Thyroid gland (tissue), 4 donors: Measurements from ENCODE around the gene ACTR1A. TPM values are rescaled to one million over a fixed set of nuclear protein-coding genes. Genes with fewer than 3 reads are reported as not detected.

ENCODE experiments used
- DNase-seq, 2 donors: peaks; one replicate each; pipeline ENCODE4 v3.0.0-alpha.2; 2019
- H3K27ac ChIP-seq, 3 donors: fragments of 200-600 bp; sonication (generic); 1 replicate in 2 of 3; 2 replicates in 1 of 3; pipeline ENCODE4 v1.5.1; 2016 to 2019; ENCODE audit warnings: mild to moderate bottlenecking in 1 of 3, moderate library complexity in 1 of 3
- H3K27me3 ChIP-seq: fragments of 200-600 bp; sonication (generic); one replicate; pipeline ENCODE4 v1.5.1; 2019
- H3K36me3 ChIP-seq, 2 donors: fragments of 200-600 bp; sonication (generic); one replicate each; pipeline ENCODE4 v1.5.1; 2016 to 2019
- H3K4me1 ChIP-seq, 2 donors: fragments of 200-600 bp; sonication (generic); one replicate each; pipeline ENCODE4 v1.5.1; 2017 to 2019
- H3K4me3 ChIP-seq, 3 donors: fragments of 200-600 bp; sonication (generic); replicated peaks in 1 of 3; 1 replicate in 2 of 3; 2 replicates in 1 of 3; pipeline ENCODE4 v1.5.1; 2016; ENCODE audit warnings: mild to moderate bottlenecking in 1 of 3
- H3K9me3 ChIP-seq: fragments of 200-600 bp; sonication (generic); one replicate; pipeline ENCODE4 v1.5.1; 2017
- CTCF ChIP-seq, 6 experiments: fragments of 200-600 bp in 3 of 6; fragments of 450-650 bp in 3 of 6; sonication (generic) in 3 of 6; IDR thresholded peaks; one replicate each; pipeline ENCODE4 v1.5.1; 2016 to 2019; ENCODE audit warnings: antibody characterized with exemption in 6 of 6, mild to moderate bottlenecking in 2 of 6, inconsistent platforms in 1 of 6, moderate library complexity in 1 of 6
- POLR2A ChIP-seq, 2 donors: fragments of 450-650 bp; IDR thresholded peaks; one replicate each; pipeline ENCODE4 v1.6.1; 2017; ENCODE audit warnings: antibody characterized with exemption in 2 of 2, mild to moderate bottlenecking in 2 of 2, moderate library complexity in 1 of 2
- WGBS, 2 donors: methylation state at CpG; one replicate each; pipeline ENCODE4 v1.1.5; 2017; 5-methylcytosine and 5-hydroxymethylcytosine counted together
- intact Hi-C: fragments of 100-400 bp; cut with DNase I; formaldehyde crosslinking; loops from one replicate; pipeline ENCODE4 v1.15.1; 2023
- total RNA-seq, 4 donors: library from RNA; depleted of rRNA; stranded (reverse); fragments of >200 nt; gene quantifications; one replicate each; pipeline ENCODE4 v1.2.3, GENCODE V29; 2016

Gene ACTR1A
- total RNA-seq, 4 donors from 2014 or later, result 94.1 to 111 (median 103) TPM

GRCh38 chr10:102499356-102499755, 3.2 kb downstream of the ACTR1A start:
- H3K27ac ChIP-seq, result no peak overlapping the region
- no peaks in the 10 kb centered on the region for H3K36me3 ChIP-seq
- H3K4me1 ChIP-seq, result peaks cover 15 to 18% of the 10 kb centered on the region in 2 donors
- 91 to 95% methylated on average over 3 of the region's 3 CpGs for WGBS, 2 donors
- TF ChIP-seq CTCF (IDR thresholded peaks at IDR 0.05) (no peak), POLR2A (IDR thresholded peaks at IDR 0.05) (no peak)
- DNase-seq, result no peak
- no peaks in the 10 kb centered on the region for H3K9me3 ChIP-seq
- intact Hi-C loops, result no loop called here
- no peak overlapping the region for H3K4me3 ChIP-seq
- H3K27me3 ChIP-seq, result no peaks in the 10 kb centered on the region

GRCh38 chr10:102497545-102497944, 5.0 kb downstream of the ACTR1A start:
- no peaks in the 10 kb centered on the region for H3K27me3 ChIP-seq
- peaks cover 23 to 25% of the 10 kb centered on the region in 2 donors for H3K4me1 ChIP-seq
- TF ChIP-seq CTCF (IDR thresholded peaks at IDR 0.05) (no peak), POLR2A (IDR thresholded peaks at IDR 0.05) (no peak)
- H3K9me3 ChIP-seq, result no peaks in the 10 kb centered on the region
- no peak for DNase-seq
- intact Hi-C loops, result no loop called here
- no peak overlapping the region for H3K27ac ChIP-seq
- 95 to 100% methylated on average over 1 of the region's 1 CpG for WGBS, 2 donors
- H3K36me3 ChIP-seq, result no peaks in the 10 kb centered on the region
- no peak overlapping the region for H3K4me3 ChIP-seq

- H3K36me3 ChIP-seq, result peaks cover 3 to 6% of the 10 kb centered on the region in 2 donors
- peaks cover 18 to 21% of the 10 kb centered on the region in 2 donors for H3K4me1 ChIP-seq
- H3K4me3 ChIP-seq, result no peak overlapping the region
- DNase-seq, result no peak
- intact Hi-C loops, result no loop called here
- no peak for TF ChIP-seq CTCF (IDR thresholded peaks at IDR 0.05)
- TF ChIP-seq POLR2A (IDR thresholded peaks at IDR 0.05), result no peak
- WGBS, 2 donors, result 80 to 85% methylated on average over 1 to 2 of the region's 2 CpGs
- no peaks in the 10 kb centered on the region for H3K27me3 ChIP-seq
- no peak overlapping the region for H3K27ac ChIP-seq
- no peaks in the 10 kb centered on the region for H3K9me3 ChIP-seq
Measured at GRCh38 chr10:102493771-102494170, 8.7 kb downstream of the ACTR1A start.

GRCh38 chr10:102492983-102493382, 9.5 kb downstream of the ACTR1A start:
- H3K9me3 ChIP-seq, result no peaks in the 10 kb centered on the region
- no peak overlapping the region for H3K4me3 ChIP-seq
- H3K36me3 ChIP-seq, result peaks cover 11 to 14% of the 10 kb centered on the region in 2 donors
- TF ChIP-seq POLR2A (IDR thresholded peaks at IDR 0.05), result no peak
- TF ChIP-seq CTCF (IDR thresholded peaks at IDR 0.05), result no peak
- H3K27ac ChIP-seq, result peak overlapping the region in 2 of 3 donors; percentile 1 to 8
- 23 to 27% methylated on average over 2 of the region's 2 CpGs for WGBS, 2 donors
- H3K4me1 ChIP-seq, result peaks cover 18 to 21% of the 10 kb centered on the region in 2 donors
- H3K27me3 ChIP-seq, result no peaks in the 10 kb centered on the region
- intact Hi-C loops, result no loop called here
- peak; percentile 81 to 86 for DNase-seq

- no peak for TF ChIP-seq POLR2A (IDR thresholded peaks at IDR 0.05)
- TF ChIP-seq CTCF (IDR thresholded peaks at IDR 0.05), result no peak
- peaks cover 14 to 19% of the 10 kb centered on the region in 2 donors for H3K36me3 ChIP-seq
- intact Hi-C loops, result no loop called here
- DNase-seq, result no peak
- H3K4me1 ChIP-seq, result peaks cover 18 to 21% of the 10 kb centered on the region in 2 donors
- peak overlapping the region in 2 of 3 donors; percentile 17 to 36 for H3K27ac ChIP-seq
- H3K4me3 ChIP-seq, result no peak overlapping the region
- no peaks in the 10 kb centered on the region for H3K27me3 ChIP-seq
- WGBS, 2 donors, result 92 to 98% methylated on average over 7 of the region's 7 CpGs
- H3K9me3 ChIP-seq, result no peaks in the 10 kb centered on the region
Measured at GRCh38 chr10:102492344-102492939, 10.1 kb downstream of the ACTR1A start.
